Activated CD4-positive, alpha-beta T cell treated with anti-CD3 and anti-CD28 coated beads for 4 hours (primary cell): ENCODE data around the gene APIP.

Source experiments
- DNase-seq, 2 donors: peaks; one replicate each; pipeline ENCODE4 v3.0.0-alpha.2; 2020

APIP gene

GRCh38 chr11:34839969-34840368, 76.2 kb downstream of the APIP start:
- DNase-seq: no peak

DNA sequence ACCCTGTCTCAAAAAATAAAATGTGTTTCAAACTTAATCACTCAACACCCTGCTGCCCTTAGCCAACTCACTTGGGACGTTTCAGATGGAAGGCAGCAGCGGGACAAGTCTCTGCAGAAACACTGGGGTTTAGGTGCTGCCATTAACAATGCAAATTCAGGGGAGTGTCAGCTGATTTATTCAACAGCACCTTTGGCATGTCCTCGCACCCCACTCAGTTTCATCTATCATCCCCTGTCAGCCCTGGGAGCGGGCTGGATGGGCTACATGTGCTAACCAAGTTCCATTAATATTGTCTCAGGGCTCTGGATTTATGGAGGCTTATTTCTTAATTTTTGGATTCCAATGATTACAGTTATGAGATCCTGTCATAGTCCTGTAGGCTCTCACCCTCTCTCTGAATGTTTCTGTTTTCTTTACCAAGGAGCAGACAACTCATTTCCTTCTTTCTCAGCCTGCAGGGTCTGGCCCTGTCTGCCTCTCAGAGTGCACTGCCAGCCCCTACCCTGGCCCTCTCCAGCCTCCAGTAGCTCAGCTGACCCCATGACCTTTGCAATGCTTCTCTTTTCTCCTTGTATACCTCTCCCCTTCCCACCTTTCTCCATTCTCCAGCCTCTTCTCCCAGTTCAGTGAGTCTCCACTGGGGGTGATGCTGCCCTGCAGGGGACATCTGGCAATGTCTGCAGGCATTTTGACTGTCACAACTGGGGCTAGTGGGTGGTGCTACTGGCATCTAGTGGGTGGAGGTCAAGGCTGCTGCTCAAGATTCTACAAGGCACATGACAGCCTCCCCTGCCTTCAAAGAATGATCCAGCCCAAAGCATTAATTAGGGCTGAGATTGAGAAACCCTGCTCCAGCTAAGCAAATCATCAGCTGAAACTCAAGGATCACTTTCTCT, 79.0 kb downstream of the APIP start:
- DNase-seq: no peak

DNA sequence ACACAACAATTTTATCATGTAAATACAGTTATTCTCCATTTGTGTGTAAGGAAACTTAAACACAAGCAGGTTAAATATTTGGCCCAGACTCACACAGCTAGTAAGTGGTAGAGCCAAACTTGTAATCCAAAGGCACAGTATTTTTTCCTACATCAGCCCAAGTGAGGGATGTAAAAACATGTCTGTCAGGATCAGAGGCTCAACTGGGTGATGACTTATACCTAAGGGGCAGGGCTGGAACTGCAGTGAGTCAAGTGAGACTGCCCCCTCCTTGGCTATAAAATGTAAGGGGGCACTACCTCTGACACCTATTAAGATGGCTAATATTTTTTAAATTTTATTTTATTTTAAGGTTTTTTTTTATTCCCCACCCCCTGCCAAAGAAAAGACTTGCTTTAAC, 82.6 kb downstream of the APIP start:
- no peak for DNase-seq
